ENCODE measurements around the gene ASCC3.
A peak's percentile ranks its signal among the peaks of the same experiment; 100 is the strongest.

The ASCC3 gene

GRCh38 chr6:100462706-100463629, 418.2 kb downstream of the ASCC3 start:
- no peak for DNase-seq

GRCh38 chr6:100461917-100462705, 419.0 kb downstream of the ASCC3 start:
- DNase-seq, result no peak

GRCh38 chr6:100461278-100461916, 419.7 kb downstream of the ASCC3 start:
- peak; percentile 60 for DNase-seq

GRCh38 chr6:100460650-100461204, 420.4 kb downstream of the ASCC3 start:
- DNase-seq, result no peak

GRCh38 chr6:100459592-100460184, 421.4 kb downstream of the ASCC3 start:
- DNase-seq, result no peak

- no peak for DNase-seq
These were observed 422.1 kb downstream of the ASCC3 start for GRCh38 chr6:100458841-100459591.

All from fibroblast of skin of abdomen (primary cell).